ENCODE data around the gene TGM2. TPM values are rescaled to one million over a fixed set of nuclear protein-coding genes. Genes with fewer than 3 reads are reported as not detected.

Gene TGM2
- polyA plus RNA-seq, 1 donor (not counting 4 experiments of a cell fraction or from before 2014, with no cell fraction given) = 18.7 TPM

GRCh38 chr20:38191654-38192053 is 26.6 kb upstream of the TGM2 start:
- Histone ChIP-seq H3K27me3 (ENCODE audit: control insufficient read depth, extremely low read depth, insufficient read depth, low read length) (no peaks in the 10 kb centered on the region), H3K4me2 (ENCODE audit: control insufficient read depth, extremely low read depth, insufficient read depth, low read depth, low read length) (no peak overlapping the region), H3K36me3 (ENCODE audit: control insufficient read depth in 2 of 2, extremely low read depth in 1 of 2, insufficient read depth in 2 of 2, low read length in 2 of 2) (no peaks in the 10 kb centered on the region), H4K20me1 (ENCODE audit: control insufficient read depth, extremely low read depth, insufficient read depth, low read length) (no peaks in the 10 kb centered on the region), H3K4me3 (ENCODE audit: control insufficient read depth in 2 of 3, extremely low read depth in 1 of 3, insufficient read depth in 2 of 3, low read depth in 1 of 3, low read length in 3 of 3) (no peak overlapping the region), H3K79me2 (ENCODE audit: control insufficient read depth, insufficient read depth, low read length) (no peaks in the 10 kb centered on the region), H2AFZ (ENCODE audit: control insufficient read depth, low read length) (no peak overlapping the region), H3K9ac (ENCODE audit: control insufficient read depth, extremely low read depth, insufficient read depth, low read length) (no peak overlapping the region), H3K9me3 (ENCODE audit: control insufficient read depth, low read depth, low read length) (no peaks in the 10 kb centered on the region), H3K27ac (ENCODE audit: control insufficient read depth, insufficient read depth, low read length) (no peak overlapping the region), H3K4me1 (ENCODE audit: control insufficient read depth, extremely low read depth, insufficient read depth, low read length) (peaks cover 24% of the 10 kb centered on the region), H3K9me1 (ENCODE audit: control insufficient read depth, extremely low read depth, insufficient read depth, low read length) (no peaks in the 10 kb centered on the region)
- FAIRE-seq (no peak), DNase-seq (ENCODE audit: low read depth, low spot score) (no peak)
- dilution Hi-C loops (cut with MboI; ENCODE audit: extremely low pct_ligation_motif_present, low sequenced_read_pairs) = no loop called here
- TF ChIP-seq, protein P1, sequence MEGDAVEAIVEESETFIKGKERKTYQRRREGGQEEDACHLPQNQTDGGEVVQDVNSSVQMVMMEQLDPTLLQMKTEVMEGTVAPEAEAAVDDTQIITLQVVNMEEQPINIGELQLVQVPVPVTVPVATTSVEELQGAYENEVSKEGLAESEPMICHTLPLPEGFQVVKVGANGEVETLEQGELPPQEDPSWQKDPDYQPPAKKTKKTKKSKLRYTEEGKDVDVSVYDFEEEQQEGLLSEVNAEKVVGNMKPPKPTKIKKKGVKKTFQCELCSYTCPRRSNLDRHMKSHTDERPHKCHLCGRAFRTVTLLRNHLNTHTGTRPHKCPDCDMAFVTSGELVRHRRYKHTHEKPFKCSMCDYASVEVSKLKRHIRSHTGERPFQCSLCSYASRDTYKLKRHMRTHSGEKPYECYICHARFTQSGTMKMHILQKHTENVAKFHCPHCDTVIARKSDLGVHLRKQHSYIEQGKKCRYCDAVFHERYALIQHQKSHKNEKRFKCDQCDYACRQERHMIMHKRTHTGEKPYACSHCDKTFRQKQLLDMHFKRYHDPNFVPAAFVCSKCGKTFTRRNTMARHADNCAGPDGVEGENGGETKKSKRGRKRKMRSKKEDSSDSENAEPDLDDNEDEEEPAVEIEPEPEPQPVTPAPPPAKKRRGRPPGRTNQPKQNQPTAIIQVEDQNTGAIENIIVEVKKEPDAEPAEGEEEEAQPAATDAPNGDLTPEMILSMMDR (optimal IDR thresholded peaks at IDR 0.05 in 1 of 3, IDR thresholded peaks at IDR 0.05 in 1 of 3, conservative IDR thresholded peaks at IDR 0.05 in 1 of 3; ENCODE audit: extremely low read depth in 1 of 3, insufficient read depth in 2 of 3, low read length in 3 of 3) = no peak
- TF ChIP-seq EZH2 (IDR thresholded peaks at IDR 0.05; ENCODE audit: low read length) = no peak

DNA sequence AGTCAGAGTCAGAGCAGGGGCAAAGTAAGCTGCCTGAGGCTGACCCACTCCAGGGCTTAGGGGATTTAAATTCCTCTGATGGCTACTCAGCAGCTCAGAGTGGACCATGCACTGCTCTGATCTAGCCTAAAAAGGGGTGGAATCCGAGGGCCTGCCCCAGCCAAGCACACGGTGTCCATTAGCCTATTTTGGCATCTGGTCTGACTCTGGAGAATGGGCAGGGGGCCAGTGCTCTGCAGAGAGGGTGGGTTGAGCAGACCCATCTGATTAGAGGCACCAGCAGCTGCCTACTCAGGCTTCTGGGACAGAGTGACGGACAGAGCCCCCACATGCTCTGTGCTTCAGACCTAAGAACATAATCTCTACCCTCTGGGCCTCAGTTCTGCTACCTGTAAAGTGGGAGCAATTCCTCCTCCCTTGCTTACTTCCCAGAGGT is 25.9 kb upstream of the TGM2 start:
- dilution Hi-C loops (cut with MboI; ENCODE audit: extremely low pct_ligation_motif_present, low sequenced_read_pairs) = no loop called here
- Histone ChIP-seq H3K9me3 (ENCODE audit: control insufficient read depth, low read depth, low read length) (no peaks in the 10 kb centered on the region), H3K4me3 (ENCODE audit: control insufficient read depth in 2 of 3, extremely low read depth in 1 of 3, insufficient read depth in 2 of 3, low read depth in 1 of 3, low read length in 3 of 3) (no peak overlapping the region), H3K79me2 (ENCODE audit: control insufficient read depth, insufficient read depth, low read length) (no peaks in the 10 kb centered on the region), H4K20me1 (ENCODE audit: control insufficient read depth, extremely low read depth, insufficient read depth, low read length) (no peaks in the 10 kb centered on the region), H3K27ac (ENCODE audit: control insufficient read depth, insufficient read depth, low read length) (no peak overlapping the region), H3K4me1 (ENCODE audit: control insufficient read depth, extremely low read depth, insufficient read depth, low read length) (peaks cover 17% of the 10 kb centered on the region), H3K4me2 (ENCODE audit: control insufficient read depth, extremely low read depth, insufficient read depth, low read depth, low read length) (no peak overlapping the region), H3K9ac (ENCODE audit: control insufficient read depth, extremely low read depth, insufficient read depth, low read length) (no peak overlapping the region), H3K27me3 (ENCODE audit: control insufficient read depth, extremely low read depth, insufficient read depth, low read length) (no peaks in the 10 kb centered on the region), H3K9me1 (ENCODE audit: control insufficient read depth, extremely low read depth, insufficient read depth, low read length) (no peaks in the 10 kb centered on the region), H2AFZ (ENCODE audit: control insufficient read depth, low read length) (no peak overlapping the region), H3K36me3 (ENCODE audit: control insufficient read depth in 2 of 2, extremely low read depth in 1 of 2, insufficient read depth in 2 of 2, low read length in 2 of 2) (no peaks in the 10 kb centered on the region)
- TF ChIP-seq, protein P1 (optimal IDR thresholded peaks at IDR 0.05 in 1 of 3, IDR thresholded peaks at IDR 0.05 in 1 of 3, conservative IDR thresholded peaks at IDR 0.05 in 1 of 3; ENCODE audit: extremely low read depth in 1 of 3, insufficient read depth in 2 of 3, low read length in 3 of 3) = no peak
- no peak for TF ChIP-seq EZH2 (IDR thresholded peaks at IDR 0.05; ENCODE audit: low read length)
- DNase-seq (ENCODE audit: low read depth, low spot score) = no peak
- FAIRE-seq = no peak
